Coronary artery (tissue), 2 donors: ENCODE data around the gene TRPV2.
"Not testable (repeated sequence)": the region's sequence is repeated elsewhere in the genome, so short reads cannot be mapped to it uniquely, and the experiment has no call there.

Experiments used
- DNase-seq: peaks from one replicate; pipeline ENCODE4 v3.0.0-alpha.2; 2017; ENCODE audit warnings: low spot score
- H3K27ac ChIP-seq, 2 donors: fragments of 200-600 bp; sonication (generic); one replicate each; pipeline ENCODE4 v1.5.1; 2016 to 2019
- H3K4me3 ChIP-seq: fragments of 200-600 bp; sonication (generic); 2 replicates; pipeline ENCODE4 v1.5.1; 2016; ENCODE audit warnings: mild to moderate bottlenecking, moderate library complexity
- CTCF ChIP-seq: fragments of 200-600 bp; sonication (generic); IDR thresholded peaks from one replicate; pipeline ENCODE4 v1.5.1; 2019; ENCODE audit warnings: antibody characterized with exemption

TRPV2 gene

GRCh38 chr17:16450028-16450427 is 34.7 kb downstream of the TRPV2 start:
- DNase-seq, result no peak
- no peak for TF ChIP-seq CTCF
- Histone ChIP-seq H3K27ac (no peak overlapping the region), H3K4me3 (no peak overlapping the region)

GRCh38 chr17:16452268-16452667 is 36.9 kb downstream of the TRPV2 start:
- not testable (repeated sequence) for H3K4me3 ChIP-seq, DNase-seq, H3K27ac ChIP-seq

GRCh38 chr17:16453493-16453851 is 38.1 kb downstream of the TRPV2 start:
- DNase-seq, result no peak
- Histone ChIP-seq H3K27ac (no peak overlapping the region), H3K4me3 (no peak overlapping the region)
- peak; percentile 8 for TF ChIP-seq CTCF

DNA sequence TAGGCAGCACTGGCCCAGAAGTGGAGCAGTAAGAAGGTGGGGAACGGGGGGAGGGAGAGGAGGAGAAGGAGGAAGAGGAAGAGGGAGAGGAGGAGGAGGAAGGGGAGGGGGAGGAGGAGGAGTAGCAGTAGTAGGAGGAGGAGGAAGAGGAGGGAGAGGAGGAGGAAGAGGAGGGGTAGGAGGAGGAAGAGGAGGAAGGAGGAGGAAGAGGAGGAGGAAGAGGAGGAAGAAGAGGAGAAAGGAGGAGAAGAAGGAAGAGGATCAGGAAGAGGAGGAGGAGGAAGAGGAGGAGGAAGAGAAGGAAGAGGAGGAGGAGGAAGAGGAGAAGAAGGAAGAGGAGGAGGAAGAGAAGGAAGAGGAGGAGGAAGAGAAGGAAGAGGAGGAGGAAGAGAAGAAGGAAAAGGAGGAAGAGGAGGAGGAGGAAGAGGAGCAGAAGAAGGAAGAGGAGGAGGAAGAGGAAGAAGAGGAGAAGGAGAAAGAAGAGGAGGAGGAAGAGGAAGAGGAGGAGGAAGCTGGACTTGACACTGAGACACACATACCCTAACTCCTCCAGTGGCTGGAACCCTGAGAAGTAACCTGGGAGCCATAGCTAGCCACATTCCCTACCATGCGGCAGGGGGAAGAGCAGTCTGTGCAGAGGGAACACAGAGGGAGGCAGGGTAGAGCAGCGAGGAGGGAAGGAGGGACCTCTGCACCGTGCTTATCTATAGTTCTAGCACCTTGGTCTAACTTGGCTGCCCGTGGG is 40.8 kb downstream of the TRPV2 start:
- TF ChIP-seq CTCF, result no peak
- Histone ChIP-seq H3K27ac (no peak overlapping the region), H3K4me3 (no peak overlapping the region)
- no peak for DNase-seq

GRCh38 chr17:16456742-16457316 is 41.5 kb downstream of the TRPV2 start:
- Histone ChIP-seq H3K27ac (no peak overlapping the region), H3K4me3 (no peak overlapping the region)
- DNase-seq, result no peak
- TF ChIP-seq CTCF, result no peak

- H3K27ac ChIP-seq, result no peak overlapping the region
- TF ChIP-seq CTCF, result no peak
- H3K4me3 ChIP-seq, result no peak overlapping the region
- no peak for DNase-seq
Observed at GRCh38 chr17:16459271-16459670, 43.9 kb downstream of the TRPV2 start.

- TF ChIP-seq CTCF, result no peak
- no peak for DNase-seq
- no peak overlapping the region for H3K27ac ChIP-seq
- no peak overlapping the region for H3K4me3 ChIP-seq
Observed at GRCh38 chr17:16459855-16460550, 44.6 kb downstream of the TRPV2 start.
